ENCODE data around the gene MAGEB1.

The MAGEB1 gene

DNA sequence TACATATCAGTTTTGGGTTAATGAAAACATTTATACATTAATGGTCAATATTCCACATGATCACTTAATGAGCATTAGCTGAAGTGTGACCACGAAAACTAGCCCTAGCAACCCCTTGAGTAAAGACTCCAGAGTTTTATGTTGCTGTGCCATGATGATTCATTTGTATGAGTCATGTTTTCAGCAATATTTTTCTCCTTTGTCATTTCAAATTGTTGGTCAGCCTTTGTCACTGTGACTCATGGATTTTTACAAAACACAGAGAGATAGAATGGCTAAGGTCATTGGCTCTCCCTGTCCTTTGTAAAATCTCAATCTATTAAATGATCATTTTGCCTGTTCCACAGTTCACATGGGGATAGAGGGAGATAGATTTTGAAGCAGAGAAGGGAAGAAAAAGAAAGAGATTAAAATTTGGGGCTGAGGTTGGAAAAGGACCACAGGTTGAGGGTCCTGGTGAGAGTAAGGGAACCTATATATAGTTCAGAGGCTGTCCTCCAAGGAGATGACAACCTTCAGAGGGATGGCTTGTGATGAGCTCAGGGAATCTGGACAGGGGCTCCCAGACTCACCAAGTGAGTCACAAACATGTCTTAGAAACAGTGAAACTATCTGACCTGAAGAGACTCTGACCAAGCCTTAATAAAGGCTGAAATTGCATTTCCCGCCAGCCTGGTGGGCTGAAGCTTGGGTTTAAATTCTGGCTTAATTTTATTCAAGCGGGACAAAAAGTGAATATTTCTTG, 36.7 kb downstream of the MAGEB1 start:
- Histone ChIP-seq H3K4me3 (ENCODE audit: low read length in 2 of 2) (no peak overlapping the region), H3K9ac (ENCODE audit: low read depth in 1 of 2, low read length in 2 of 2) (no peak overlapping the region), H3K4me1 (ENCODE audit: control insufficient read depth in 2 of 2, insufficient read depth in 2 of 2, low read length in 2 of 2) (no peaks in the 10 kb centered on the region), H3K36me3 (ENCODE audit: control insufficient read depth in 2 of 2, insufficient read depth in 2 of 2, low read length in 2 of 2) (no peaks in the 10 kb centered on the region), H3K27me3 (ENCODE audit: control insufficient read depth in 2 of 2, insufficient read depth in 2 of 2, low read length in 2 of 2) (no peaks in the 10 kb centered on the region), H3K27ac (ENCODE audit: low read depth in 2 of 2, low read length in 2 of 2) (no peak overlapping the region), H3K9me3 (ENCODE audit: control insufficient read depth in 2 of 2, low read length in 2 of 2) (no peaks in the 10 kb centered on the region)

DNA sequence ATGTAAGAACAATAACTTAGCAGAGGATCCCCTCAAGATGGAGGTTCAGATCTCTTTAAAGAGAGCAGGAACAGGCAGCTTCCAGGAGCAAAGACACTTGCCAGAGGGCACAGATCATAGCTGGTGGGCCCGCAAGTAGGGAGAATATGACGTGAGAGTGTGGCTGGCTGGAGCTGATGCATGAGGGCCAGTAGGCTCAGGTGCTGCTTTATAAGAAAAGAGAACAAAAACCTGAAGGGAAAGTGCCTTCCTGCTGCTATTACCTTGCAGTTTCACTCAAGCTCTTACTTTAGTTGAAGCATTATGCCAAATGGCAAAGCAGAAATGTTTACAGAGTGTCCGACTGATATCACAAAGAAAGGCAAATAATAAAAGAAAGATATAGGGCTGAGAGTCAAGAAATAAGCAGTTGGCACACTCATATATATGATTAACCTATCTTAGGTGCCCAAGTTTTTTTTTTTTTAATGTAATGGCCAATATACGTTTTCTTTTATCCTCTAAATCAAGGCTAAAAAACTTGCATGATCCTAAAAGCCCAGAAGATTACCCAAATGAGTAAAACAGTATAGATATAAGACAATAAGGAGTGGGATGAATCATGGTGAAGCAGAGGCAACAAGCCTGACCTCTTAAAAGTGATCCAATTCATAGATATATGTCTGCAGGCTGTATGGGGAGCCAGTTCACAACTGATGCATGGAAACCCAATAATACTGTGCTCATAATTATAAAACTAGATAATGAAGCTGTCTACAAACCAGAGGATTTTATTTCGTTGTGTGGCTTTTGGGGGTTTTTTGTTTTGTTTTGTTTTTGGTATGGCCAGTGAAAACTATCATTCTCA, 49.7 kb downstream of the MAGEB1 start:
- Histone ChIP-seq H3K27me3 (ENCODE audit: control insufficient read depth in 2 of 2, insufficient read depth in 2 of 2, low read length in 2 of 2) (no peaks in the 10 kb centered on the region), H3K9ac (ENCODE audit: low read depth in 1 of 2, low read length in 2 of 2) (no peak overlapping the region), H3K36me3 (ENCODE audit: control insufficient read depth in 2 of 2, insufficient read depth in 2 of 2, low read length in 2 of 2) (no peaks in the 10 kb centered on the region), H3K27ac (ENCODE audit: low read depth in 2 of 2, low read length in 2 of 2) (no peak overlapping the region), H3K4me3 (ENCODE audit: low read length in 2 of 2) (no peak overlapping the region), H3K4me1 (ENCODE audit: control insufficient read depth in 2 of 2, insufficient read depth in 2 of 2, low read length in 2 of 2) (no peaks in the 10 kb centered on the region), H3K9me3 (ENCODE audit: control insufficient read depth in 2 of 2, low read length in 2 of 2) (no peaks in the 10 kb centered on the region)

DNA sequence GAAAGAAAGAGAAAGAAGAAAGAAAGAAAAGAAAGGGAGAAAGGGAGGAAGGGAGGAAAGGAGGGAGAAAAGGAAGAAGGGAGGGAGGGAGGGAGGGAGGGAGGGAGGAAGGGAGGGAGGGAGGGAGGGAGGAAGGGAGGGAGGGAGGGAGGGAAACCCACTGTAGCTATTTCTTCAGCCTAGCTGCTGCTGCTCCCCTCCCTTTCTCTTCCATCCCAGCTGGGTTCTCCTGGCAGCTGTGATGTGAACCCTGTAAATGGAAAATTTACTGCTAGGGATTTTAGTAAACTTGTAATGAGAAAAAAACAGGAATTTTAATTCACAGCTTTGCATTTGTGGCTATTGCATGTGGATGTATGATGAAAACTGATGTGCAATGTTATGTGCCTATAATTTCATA, 54.3 kb downstream of the MAGEB1 start:
- peaks cover 0 to 2% of the 10 kb centered on the region in 2 donors for H3K27me3 ChIP-seq (ENCODE audit: control insufficient read depth in 2 of 2, insufficient read depth in 2 of 2, low read length in 2 of 2)
- H3K4me1 ChIP-seq (ENCODE audit: control insufficient read depth in 2 of 2, insufficient read depth in 2 of 2, low read length in 2 of 2), result no peaks in the 10 kb centered on the region
- no peak overlapping the region for H3K4me3 ChIP-seq (ENCODE audit: low read length in 2 of 2)
- no peaks in the 10 kb centered on the region for H3K9me3 ChIP-seq (ENCODE audit: control insufficient read depth in 2 of 2, low read length in 2 of 2)
- no peak overlapping the region for H3K27ac ChIP-seq (ENCODE audit: low read depth in 2 of 2, low read length in 2 of 2)
- H3K9ac ChIP-seq (ENCODE audit: low read depth in 1 of 2, low read length in 2 of 2), result no peak overlapping the region
- no peaks in the 10 kb centered on the region for H3K36me3 ChIP-seq (ENCODE audit: control insufficient read depth in 2 of 2, insufficient read depth in 2 of 2, low read length in 2 of 2)

Measured in mucosa of rectum (tissue), 2 donors.